Astrocyte (in vitro differentiated cells and primary cell): ENCODE data around the gene C6orf141. TPM values are rescaled to one million over a fixed set of nuclear protein-coding genes. Genes with fewer than 3 reads are reported as not detected.

Source experiments
- DNase-seq: peaks from one replicate; pipeline ENCODE4 v3.0.0-alpha.2; 2010; ENCODE audit warnings: low read depth
- FAIRE-seq: peaks from 2 replicates; lab custom pipeline; 2011; peaks lifted over from hg19 to GRCh38; lab: Jason Lieb, UNC
- H2AFZ ChIP-seq: 2 replicates; pipeline ENCODE4 v1.6.0; 2012; ENCODE audit warnings: low read depth, low read length, inconsistent platforms
- H3K27ac ChIP-seq: 2 replicates; pipeline ENCODE4 v1.5.1; 2011; ENCODE audit warnings: low read depth, low read length, inconsistent platforms
- H3K27me3 ChIP-seq: 2 replicates; pipeline ENCODE4 v1.6.0; 2011; ENCODE audit warnings: low read length, inconsistent platforms; ENCODE audit not compliant: insufficient read depth
- H3K36me3 ChIP-seq: 2 replicates; pipeline ENCODE4 v1.5.1; 2011; ENCODE audit warnings: low read length, inconsistent platforms; ENCODE audit not compliant: insufficient read depth
- H3K4me1 ChIP-seq: 2 replicates; pipeline ENCODE4 v1.5.1; 2011; ENCODE audit warnings: low read length, inconsistent platforms; ENCODE audit not compliant: insufficient read depth
- H3K4me2 ChIP-seq: 2 replicates; pipeline ENCODE4 v1.6.0; 2012; ENCODE audit warnings: low read length, inconsistent platforms
- H3K4me3 ChIP-seq: 2 replicates; pipeline ENCODE4 v1.5.1; 2011; ENCODE audit warnings: low read depth, mild to moderate bottlenecking, low read length, inconsistent platforms; ENCODE audit not compliant: insufficient read depth
- H3K79me2 ChIP-seq: 2 replicates; pipeline ENCODE4 v1.6.0; 2012; ENCODE audit warnings: mild to moderate bottlenecking, low read length, inconsistent platforms; ENCODE audit not compliant: insufficient read depth
- H3K9ac ChIP-seq: 2 replicates; pipeline ENCODE4 v1.6.0; 2012; ENCODE audit warnings: mild to moderate bottlenecking, low read length, inconsistent platforms
- H3K9me3 ChIP-seq: 2 replicates; pipeline ENCODE4 v1.5.1; 2012; ENCODE audit warnings: low read depth, mild to moderate bottlenecking, low read length, inconsistent platforms; ENCODE audit not compliant: insufficient read depth
- H4K20me1 ChIP-seq: 2 replicates; pipeline ENCODE4 v1.6.0; 2012; ENCODE audit warnings: low read length, inconsistent platforms; ENCODE audit not compliant: insufficient read depth
- H3K27ac Mint-ChIP-seq: one replicate; pipeline ENCODE4 v1.8.0; 2021; ENCODE audit warnings: mild to moderate bottlenecking, mixed read lengths; ENCODE audit not compliant: unreplicated experiment
- H3K27me3 Mint-ChIP-seq: one replicate; pipeline ENCODE4 v1.8.0; 2021; ENCODE audit warnings: low read depth, mixed read lengths; ENCODE audit not compliant: unreplicated experiment
- H3K36me3 Mint-ChIP-seq: one replicate; pipeline ENCODE4 v1.8.0; 2021; ENCODE audit warnings: low read depth, mixed read lengths; ENCODE audit not compliant: unreplicated experiment
- H3K4me1 Mint-ChIP-seq: one replicate; pipeline ENCODE4 v1.8.0; 2021; ENCODE audit warnings: low read depth, mixed read lengths; ENCODE audit not compliant: unreplicated experiment
- H3K4me3 Mint-ChIP-seq: one replicate; pipeline ENCODE4 v1.8.0; 2021; ENCODE audit warnings: mild to moderate bottlenecking, moderate library complexity, mixed read lengths; ENCODE audit not compliant: unreplicated experiment
- H3K9me3 Mint-ChIP-seq: one replicate; pipeline ENCODE4 v1.8.0; 2021; ENCODE audit warnings: mild to moderate bottlenecking, mixed read lengths; ENCODE audit not compliant: unreplicated experiment
- EZH2 ChIP-seq: IDR thresholded peaks from 2 replicates; pipeline ENCODE4 v1.6.1; 2012; ENCODE audit warnings: mild to moderate bottlenecking, low read length, inconsistent platforms; ENCODE audit not compliant: insufficient read depth
- total RNA-seq: library from RNA; stranded (reverse); gene quantifications from 2 replicates; pipeline ENCODE4 v1.2.1, GENCODE V29; 2021
- TF ChIP-seq, protein P1 (sequence below): IDR thresholded peaks from 2 replicates; pipeline ENCODE4 v1.5.1; 2011; ENCODE audit warnings: low read depth, mild to moderate bottlenecking, inconsistent platforms, low read length, moderate library complexity; ENCODE audit not compliant: insufficient read depth

The C6orf141 gene
- total RNA-seq, 1 donor from 2014 or later = 4.6 TPM

DNA sequence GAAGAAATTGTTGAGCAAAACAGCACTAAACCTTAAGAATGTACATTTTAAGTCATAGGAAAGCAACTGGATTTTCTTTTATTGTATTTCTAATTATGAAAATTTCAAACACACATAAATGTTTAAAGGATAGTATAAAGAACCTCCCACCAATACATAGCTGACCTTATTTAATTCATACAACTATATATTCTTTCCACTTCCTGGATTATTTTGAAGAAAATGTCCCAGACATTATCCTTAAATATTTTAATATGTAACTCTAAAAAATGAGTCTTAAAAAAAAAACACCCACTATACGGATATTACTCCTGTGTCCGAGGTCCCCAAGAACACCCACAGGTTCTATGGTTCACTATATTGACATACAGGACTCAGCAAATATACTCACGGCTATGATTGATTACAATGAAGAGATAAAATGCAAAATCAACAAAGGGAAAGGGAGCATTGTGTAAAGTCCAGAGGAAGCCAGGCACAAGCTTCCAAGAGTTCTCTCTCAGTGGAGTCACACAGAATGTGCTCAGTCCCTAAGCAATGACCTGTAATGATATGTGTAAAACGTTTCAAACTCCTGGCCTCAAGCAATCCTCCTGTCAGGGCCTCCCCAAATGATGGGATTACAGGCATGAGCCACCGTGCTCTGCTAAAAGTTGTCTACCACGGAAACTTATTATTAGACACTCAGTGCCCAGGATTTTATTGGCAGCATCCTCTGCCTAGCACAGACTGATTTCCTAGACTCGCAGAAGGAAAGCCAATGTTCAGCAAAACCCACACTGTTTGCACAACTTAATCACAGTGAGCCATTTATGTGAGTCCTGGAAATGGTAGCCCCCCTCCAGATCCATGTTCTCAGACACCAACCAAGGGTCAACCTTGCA lies 27.5 kb upstream of the C6orf141 start:
- Histone ChIP-seq H3K36me3 (no peaks in the 10 kb centered on the region), H3K9ac (no peak overlapping the region), H3K27me3 (no peaks in the 10 kb centered on the region), H3K9me3 (no peaks in the 10 kb centered on the region), H4K20me1 (no peaks in the 10 kb centered on the region), H2AFZ (no peak overlapping the region), H3K79me2 (no peaks in the 10 kb centered on the region), H3K4me2 (no peak overlapping the region), H3K4me3 (no peak overlapping the region), H3K4me1 (no peaks in the 10 kb centered on the region), H3K27ac (no peak overlapping the region)
- Mint-ChIP-seq H3K9me3 (no peaks in the 10 kb centered on the region), H3K27ac (no peak overlapping the region), H3K4me1 (no peaks in the 10 kb centered on the region), H3K27me3 (no peaks in the 10 kb centered on the region), H3K4me3 (no peak overlapping the region), H3K36me3 (no peaks in the 10 kb centered on the region)
- TF ChIP-seq, protein P1, sequence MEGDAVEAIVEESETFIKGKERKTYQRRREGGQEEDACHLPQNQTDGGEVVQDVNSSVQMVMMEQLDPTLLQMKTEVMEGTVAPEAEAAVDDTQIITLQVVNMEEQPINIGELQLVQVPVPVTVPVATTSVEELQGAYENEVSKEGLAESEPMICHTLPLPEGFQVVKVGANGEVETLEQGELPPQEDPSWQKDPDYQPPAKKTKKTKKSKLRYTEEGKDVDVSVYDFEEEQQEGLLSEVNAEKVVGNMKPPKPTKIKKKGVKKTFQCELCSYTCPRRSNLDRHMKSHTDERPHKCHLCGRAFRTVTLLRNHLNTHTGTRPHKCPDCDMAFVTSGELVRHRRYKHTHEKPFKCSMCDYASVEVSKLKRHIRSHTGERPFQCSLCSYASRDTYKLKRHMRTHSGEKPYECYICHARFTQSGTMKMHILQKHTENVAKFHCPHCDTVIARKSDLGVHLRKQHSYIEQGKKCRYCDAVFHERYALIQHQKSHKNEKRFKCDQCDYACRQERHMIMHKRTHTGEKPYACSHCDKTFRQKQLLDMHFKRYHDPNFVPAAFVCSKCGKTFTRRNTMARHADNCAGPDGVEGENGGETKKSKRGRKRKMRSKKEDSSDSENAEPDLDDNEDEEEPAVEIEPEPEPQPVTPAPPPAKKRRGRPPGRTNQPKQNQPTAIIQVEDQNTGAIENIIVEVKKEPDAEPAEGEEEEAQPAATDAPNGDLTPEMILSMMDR = no peak
- TF ChIP-seq EZH2 = no peak
- no peak for FAIRE-seq
- no peak for DNase-seq

DNA sequence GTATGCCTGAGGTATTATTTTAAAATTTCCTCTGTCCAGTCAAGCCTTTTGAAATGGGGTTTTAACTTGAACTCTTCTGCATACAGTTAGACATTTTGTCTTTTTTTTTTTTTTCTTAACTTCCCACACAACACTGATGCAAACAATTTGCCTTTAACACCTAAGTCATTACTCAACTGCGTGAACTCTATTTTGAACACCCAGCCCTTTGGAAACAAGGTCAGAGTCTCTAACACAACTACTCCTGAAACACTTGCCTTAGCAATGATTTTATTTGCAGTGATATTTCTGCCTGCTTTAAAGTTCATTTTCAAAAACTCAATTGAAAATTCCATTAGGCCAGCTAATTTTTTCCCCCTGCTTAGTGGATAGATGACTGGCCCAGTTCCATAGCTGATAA lies 26.6 kb upstream of the C6orf141 start:
- Histone ChIP-seq H3K9ac (no peak overlapping the region), H3K4me2 (no peak overlapping the region), H3K79me2 (no peaks in the 10 kb centered on the region), H3K27ac (no peak overlapping the region), H2AFZ (no peak overlapping the region), H4K20me1 (no peaks in the 10 kb centered on the region), H3K4me3 (no peak overlapping the region), H3K27me3 (no peaks in the 10 kb centered on the region), H3K36me3 (no peaks in the 10 kb centered on the region), H3K9me3 (no peaks in the 10 kb centered on the region), H3K4me1 (no peaks in the 10 kb centered on the region)
- Mint-ChIP-seq H3K27ac (no peak overlapping the region), H3K4me1 (no peaks in the 10 kb centered on the region), H3K4me3 (no peak overlapping the region), H3K27me3 (no peaks in the 10 kb centered on the region), H3K9me3 (no peaks in the 10 kb centered on the region), H3K36me3 (no peaks in the 10 kb centered on the region)
- FAIRE-seq (no peak), DNase-seq (no peak)
- TF ChIP-seq, protein P1 = no peak
- no peak for TF ChIP-seq EZH2

DNA sequence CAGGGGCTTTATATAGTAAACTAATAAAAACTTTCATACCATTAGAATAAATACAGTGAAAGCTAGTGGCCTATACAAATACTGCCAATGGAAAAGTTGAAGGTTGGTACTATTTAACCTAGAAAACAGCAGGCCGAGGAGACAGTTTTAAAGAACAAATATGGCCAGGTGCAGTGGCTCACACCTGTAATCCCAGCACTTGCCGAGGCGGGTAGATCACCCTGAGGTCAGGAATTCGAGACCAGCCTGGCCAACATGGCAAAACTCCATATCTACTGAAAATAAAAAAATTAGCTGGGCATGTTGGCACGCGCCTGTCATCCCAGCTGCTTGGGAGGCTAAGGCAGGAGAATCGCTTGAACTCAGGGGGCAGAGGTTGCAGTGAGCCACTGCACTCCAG lies 25.9 kb upstream of the C6orf141 start:
- H3K79me2 ChIP-seq = no peaks in the 10 kb centered on the region
- H3K4me1 Mint-ChIP-seq = no peaks in the 10 kb centered on the region
- no peaks in the 10 kb centered on the region for H3K9me3 Mint-ChIP-seq
- H3K27ac Mint-ChIP-seq = no peak overlapping the region
- H3K9me3 ChIP-seq = no peaks in the 10 kb centered on the region
- H3K27me3 Mint-ChIP-seq = no peaks in the 10 kb centered on the region
- no peak overlapping the region for H3K9ac ChIP-seq
- no peak overlapping the region for H3K4me3 ChIP-seq
- no peaks in the 10 kb centered on the region for H4K20me1 ChIP-seq
- no peak overlapping the region for H3K27ac ChIP-seq
- TF ChIP-seq, protein P1 = no peak
- no peak for TF ChIP-seq EZH2
- H3K27me3 ChIP-seq = no peaks in the 10 kb centered on the region
- DNase-seq (no peak), FAIRE-seq (no peak)
- H3K4me1 ChIP-seq = no peaks in the 10 kb centered on the region
- H3K36me3 Mint-ChIP-seq = no peaks in the 10 kb centered on the region
- H3K4me3 Mint-ChIP-seq = no peak overlapping the region
- H3K4me2 ChIP-seq = no peak overlapping the region
- H2AFZ ChIP-seq = no peak overlapping the region
- no peaks in the 10 kb centered on the region for H3K36me3 ChIP-seq
